K562 (cell line): ENCODE measurements around the gene HOXC10. TPM values are rescaled to one million over a fixed set of nuclear protein-coding genes. Genes with fewer than 3 reads are reported as not detected.

ENCODE experiments used
- CBFA2T3 ChIP-seq: fragments of 450-650 bp; IDR thresholded peaks from 2 replicates; pipeline ENCODE4 v1.6.1; 2017
- CBX1 ChIP-seq: sonication (generic); IDR thresholded peaks from 2 replicates; pipeline ENCODE4 v1.6.1; 2016; ENCODE audit warnings: antibody characterized with exemption, low read depth, mild to moderate bottlenecking
- CBX3 ChIP-seq, 2 experiments: IDR thresholded peaks; 1 replicate in 1 of 2; 2 replicates in 1 of 2; pipeline ENCODE4 v1.6.1; 2012; ENCODE audit warnings: inconsistent platforms in 2 of 2, low read length in 2 of 2, borderline replicate concordance in 1 of 2, control low read depth in 1 of 2
- EZH2 ChIP-seq: IDR thresholded peaks from 2 replicates; pipeline ENCODE4 v1.6.1; 2012; ENCODE audit warnings: low read depth, mild to moderate bottlenecking, inconsistent platforms, low read length, borderline replicate concordance
- HEY1 ChIP-seq: fragments of 250-450 bp; sonication (Bioruptor Pico); IDR thresholded peaks from 2 replicates; pipeline ENCODE4 v1.5.0; 2020; ENCODE audit warnings: mild to moderate bottlenecking, moderate library complexity, borderline replicate concordance
- MED1 ChIP-seq: sonication (generic); formaldehyde crosslinking; IDR thresholded peaks from 2 replicates; pipeline ENCODE4 v1.8.1; 2023; ENCODE audit warnings: missing genetic modification reagents, borderline replicate concordance
- MEIS2 ChIP-seq: fragments of 450-650 bp; IDR thresholded peaks from 2 replicates; pipeline ENCODE4 v1.6.1; 2014; ENCODE audit warnings: mild to moderate bottlenecking; ENCODE audit not compliant: partially characterized antibody
- MTF1 ChIP-seq: fragments of 250-450 bp; sonication (Bioruptor Pico); IDR thresholded peaks from 2 replicates; pipeline ENCODE4 v1.9.0; 2021; ENCODE audit warnings: moderate library complexity, mild to moderate bottlenecking, inconsistent platforms, borderline replicate concordance
- NFATC3 ChIP-seq: fragments of 450-650 bp; IDR thresholded peaks from 2 replicates; pipeline ENCODE4 v1.6.1; 2017; ENCODE audit warnings: mild to moderate bottlenecking
- RAD51 ChIP-seq: fragments of 450-650 bp; IDR thresholded peaks from 2 replicates; pipeline ENCODE4 v1.7.1; 2016; ENCODE audit warnings: low read depth, mild to moderate bottlenecking, borderline replicate concordance
- RBBP5 ChIP-seq: fragments of 200-600 bp; sonication (generic); IDR thresholded peaks from 2 replicates; pipeline ENCODE4 v1.6.1; 2012; ENCODE audit warnings: borderline replicate concordance, mild to moderate bottlenecking, low read length, control low read depth, inconsistent platforms; ENCODE audit not compliant: insufficient read depth, poor library complexity, severe bottlenecking
- SMARCA5 ChIP-seq: fragments of 450-650 bp; IDR thresholded peaks from 2 replicates; pipeline ENCODE4 v1.6.1; 2016
- polyA plus RNA-seq, 8 experiments: library from polyadenylated mRNA; depleted of rRNA in 4 of 8; stranded (reverse) in 5 of 8; unstranded in 3 of 8; fragments of >200 nt; fragmentation: Nextera tagmentation in 2 of 8; fragmentation: Illumina TruSeq in 1 of 8; extraction: Ambion mirVana in 2 of 8; extraction: Trizol in 1 of 8; gene quantifications; 2 replicates each; pipeline versions ENCODE4 v1.2.1 to v1.2.3, GENCODE V29; 2011 to 2014; ENCODE audit warnings: inconsistent platforms in 1 of 8, missing spikeins in 1 of 8
- total RNA-seq, 7 experiments: library from RNA; depleted of rRNA in 6 of 7; stranded (reverse); fragments of >200 nt in 6 of 7; fragmentation: Illumina TruSeq in 2 of 7; extraction: Trizol in 2 of 7; gene quantifications; 2 replicates each; pipeline versions ENCODE4 v1.2.1 to v1.2.3, GENCODE V29; 2011 to 2021; ENCODE audit warnings: low replicate concordance in 1 of 7
- TF ChIP-seq, protein P1 (sequence below): fragments of 450-650 bp; IDR thresholded peaks from 2 replicates; pipeline ENCODE4 v1.6.1; 2018; ENCODE audit not compliant: partially characterized antibody
- TF ChIP-seq, protein P2 (sequence below): fragments of 250-450 bp; sonication (Bioruptor Pico); IDR thresholded peaks from 2 replicates; pipeline ENCODE4 v1.8.0; 2022; ENCODE audit warnings: moderate library complexity, mild to moderate bottlenecking, inconsistent platforms
- TF ChIP-seq, protein P3 (sequence below), 2 experiments: IDR thresholded peaks; 2 replicates each; pipeline ENCODE4 v1.6.1; 2012; ENCODE audit warnings: improper control_type of control experiment in 2 of 2, low read depth in 2 of 2, low read length in 2 of 2, borderline replicate concordance in 1 of 2
- TF ChIP-seq, protein P4 (sequence below): fragments of 450-650 bp; formaldehyde crosslinking; IDR thresholded peaks from 2 replicates; pipeline ENCODE4 v1.4.0; 2022; ENCODE audit warnings: missing genetic modification characterization
- TF ChIP-seq, protein P5 (sequence below): fragments of 250-450 bp; sonication (Bioruptor Pico); IDR thresholded peaks from 2 replicates; pipeline ENCODE4 v1.5.0; 2021

The HOXC10 gene
- total and polyA plus RNA-seq, 9 of the 15 experiments (the other 6 are each of a cell fraction or from before 2014, with no cell fraction given), result 0.13 to 0.77 (median 0.35) TPM; not detected in 2

DNA sequence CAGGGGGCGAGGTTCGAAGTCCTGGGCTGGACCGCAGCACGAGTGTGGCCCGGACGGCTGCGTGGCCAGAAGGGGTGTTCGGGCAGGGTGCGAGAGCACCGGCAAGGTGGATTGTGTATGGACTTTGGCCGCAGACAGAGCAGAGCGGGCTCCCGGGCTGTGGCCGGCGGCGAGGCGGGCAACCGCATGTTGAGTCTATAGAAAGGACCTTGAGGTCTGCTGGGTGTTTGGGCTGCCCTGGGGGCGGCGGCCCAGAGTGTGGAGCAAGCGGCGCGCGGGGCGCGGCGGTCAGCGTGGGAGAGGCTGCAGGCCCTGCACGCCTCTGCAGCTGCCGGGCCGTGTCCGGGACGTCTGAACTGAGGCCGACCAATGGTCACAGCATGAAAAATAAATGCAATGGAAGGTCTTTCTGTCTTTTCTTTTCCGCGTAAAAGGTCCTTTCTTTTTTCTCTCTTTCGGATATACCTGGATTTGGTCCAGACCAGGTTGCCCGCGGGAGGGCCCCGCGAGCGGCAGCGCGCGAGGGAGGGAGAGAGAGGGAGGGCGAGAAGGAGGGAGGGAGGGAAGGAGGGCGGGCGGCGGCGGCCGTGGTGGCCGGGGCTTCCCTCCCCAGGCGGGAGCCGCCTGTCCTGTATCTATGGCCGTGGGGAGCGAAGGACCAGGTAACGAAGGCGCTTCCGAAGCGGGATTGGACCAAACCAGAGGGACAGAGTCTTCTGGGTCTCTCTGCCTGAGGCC lies 9.5 kb downstream of the HOXC10 start (continued):
- TF ChIP-seq CBX1 (no peak), SMARCA5 (no peak), HEY1 (CRISPR knock-in tag) (no peak), CBFA2T3 (no peak; the same call in 1 of the 2 replicates), RAD51 (no peak), RBBP5 (no peak), EZH2 (no peak), MTF1 (CRISPR knock-in tag) (no peak), MED1 (CRISPR knock-in tag) (no peak), NFATC3 (no peak), MEIS2 (no peak), CBX3 (IDR thresholded peaks at IDR 0.05; ENCODE audit: borderline replicate concordance in 1 of 2, low read length in 2 of 2) (no peak)
- TF ChIP-seq, protein P1, sequence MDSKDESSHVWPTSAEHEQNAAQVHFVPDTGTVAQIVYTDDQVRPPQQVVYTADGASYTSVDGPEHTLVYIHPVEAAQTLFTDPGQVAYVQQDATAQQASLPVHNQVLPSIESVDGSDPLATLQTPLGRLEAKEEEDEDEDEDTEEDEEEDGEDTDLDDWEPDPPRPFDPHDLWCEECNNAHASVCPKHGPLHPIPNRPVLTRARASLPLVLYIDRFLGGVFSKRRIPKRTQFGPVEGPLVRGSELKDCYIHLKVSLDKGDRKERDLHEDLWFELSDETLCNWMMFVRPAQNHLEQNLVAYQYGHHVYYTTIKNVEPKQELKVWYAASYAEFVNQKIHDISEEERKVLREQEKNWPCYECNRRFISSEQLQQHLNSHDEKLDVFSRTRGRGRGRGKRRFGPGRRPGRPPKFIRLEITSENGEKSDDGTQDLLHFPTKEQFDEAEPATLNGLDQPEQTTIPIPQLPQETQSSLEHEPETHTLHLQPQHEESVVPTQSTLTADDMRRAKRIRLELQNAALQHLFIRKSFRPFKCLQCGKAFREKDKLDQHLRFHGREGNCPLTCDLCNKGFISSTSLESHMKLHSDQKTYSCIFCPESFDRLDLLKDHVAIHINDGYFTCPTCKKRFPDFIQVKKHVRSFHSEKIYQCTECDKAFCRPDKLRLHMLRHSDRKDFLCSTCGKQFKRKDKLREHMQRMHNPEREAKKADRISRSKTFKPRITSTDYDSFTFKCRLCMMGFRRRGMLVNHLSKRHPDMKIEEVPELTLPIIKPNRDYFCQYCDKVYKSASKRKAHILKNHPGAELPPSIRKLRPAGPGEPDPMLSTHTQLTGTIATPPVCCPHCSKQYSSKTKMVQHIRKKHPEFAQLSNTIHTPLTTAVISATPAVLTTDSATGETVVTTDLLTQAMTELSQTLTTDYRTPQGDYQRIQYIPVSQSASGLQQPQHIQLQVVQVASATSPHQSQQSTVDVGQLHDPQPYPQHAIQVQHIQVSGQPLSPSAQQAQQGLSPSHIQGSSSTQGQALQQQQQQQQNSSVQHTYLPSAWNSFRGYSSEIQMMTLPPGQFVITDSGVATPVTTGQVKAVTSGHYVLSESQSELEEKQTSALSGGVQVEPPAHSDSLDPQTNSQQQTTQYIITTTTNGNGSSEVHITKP, result no peak
- TF ChIP-seq, protein P2, sequence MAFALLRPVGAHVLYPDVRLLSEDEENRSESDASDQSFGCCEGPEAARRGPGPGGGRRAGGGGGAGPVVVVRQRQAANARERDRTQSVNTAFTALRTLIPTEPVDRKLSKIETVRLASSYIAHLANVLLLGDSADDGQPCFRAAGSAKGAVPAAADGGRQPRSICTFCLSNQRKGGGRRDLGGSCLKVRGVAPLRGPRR (CRISPR knock-in tag), result no peak
- TF ChIP-seq, protein P3, sequence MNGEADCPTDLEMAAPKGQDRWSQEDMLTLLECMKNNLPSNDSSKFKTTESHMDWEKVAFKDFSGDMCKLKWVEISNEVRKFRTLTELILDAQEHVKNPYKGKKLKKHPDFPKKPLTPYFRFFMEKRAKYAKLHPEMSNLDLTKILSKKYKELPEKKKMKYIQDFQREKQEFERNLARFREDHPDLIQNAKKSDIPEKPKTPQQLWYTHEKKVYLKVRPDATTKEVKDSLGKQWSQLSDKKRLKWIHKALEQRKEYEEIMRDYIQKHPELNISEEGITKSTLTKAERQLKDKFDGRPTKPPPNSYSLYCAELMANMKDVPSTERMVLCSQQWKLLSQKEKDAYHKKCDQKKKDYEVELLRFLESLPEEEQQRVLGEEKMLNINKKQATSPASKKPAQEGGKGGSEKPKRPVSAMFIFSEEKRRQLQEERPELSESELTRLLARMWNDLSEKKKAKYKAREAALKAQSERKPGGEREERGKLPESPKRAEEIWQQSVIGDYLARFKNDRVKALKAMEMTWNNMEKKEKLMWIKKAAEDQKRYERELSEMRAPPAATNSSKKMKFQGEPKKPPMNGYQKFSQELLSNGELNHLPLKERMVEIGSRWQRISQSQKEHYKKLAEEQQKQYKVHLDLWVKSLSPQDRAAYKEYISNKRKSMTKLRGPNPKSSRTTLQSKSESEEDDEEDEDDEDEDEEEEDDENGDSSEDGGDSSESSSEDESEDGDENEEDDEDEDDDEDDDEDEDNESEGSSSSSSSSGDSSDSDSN (IDR thresholded peaks at IDR 0.05; ENCODE audit: borderline replicate concordance in 1 of 2, low read depth in 2 of 2, low read length in 2 of 2), result peak in 1 of 2 experiments; percentile 51; a peak in 1 of 4 replicates
- TF ChIP-seq, protein P4, sequence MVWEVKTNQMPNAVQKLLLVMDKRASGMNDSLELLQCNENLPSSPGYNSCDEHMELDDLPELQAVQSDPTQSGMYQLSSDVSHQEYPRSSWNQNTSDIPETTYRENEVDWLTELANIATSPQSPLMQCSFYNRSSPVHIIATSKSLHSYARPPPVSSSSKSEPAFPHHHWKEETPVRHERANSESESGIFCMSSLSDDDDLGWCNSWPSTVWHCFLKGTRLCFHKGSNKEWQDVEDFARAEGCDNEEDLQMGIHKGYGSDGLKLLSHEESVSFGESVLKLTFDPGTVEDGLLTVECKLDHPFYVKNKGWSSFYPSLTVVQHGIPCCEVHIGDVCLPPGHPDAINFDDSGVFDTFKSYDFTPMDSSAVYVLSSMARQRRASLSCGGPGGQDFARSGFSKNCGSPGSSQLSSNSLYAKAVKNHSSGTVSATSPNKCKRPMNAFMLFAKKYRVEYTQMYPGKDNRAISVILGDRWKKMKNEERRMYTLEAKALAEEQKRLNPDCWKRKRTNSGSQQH, result no peak
- TF ChIP-seq, protein P5, sequence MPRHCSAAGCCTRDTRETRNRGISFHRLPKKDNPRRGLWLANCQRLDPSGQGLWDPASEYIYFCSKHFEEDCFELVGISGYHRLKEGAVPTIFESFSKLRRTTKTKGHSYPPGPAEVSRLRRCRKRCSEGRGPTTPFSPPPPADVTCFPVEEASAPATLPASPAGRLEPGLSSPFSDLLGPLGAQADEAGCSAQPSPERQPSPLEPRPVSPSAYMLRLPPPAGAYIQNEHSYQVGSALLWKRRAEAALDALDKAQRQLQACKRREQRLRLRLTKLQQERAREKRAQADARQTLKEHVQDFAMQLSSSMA (CRISPR knock-in tag), result no peak
